Brain pericyte (primary cell): ENCODE measurements around the gene OTUB2.

ENCODE experiments used
- DNase-seq: peaks from one replicate; pipeline ENCODE4 v3.0.0-alpha.2; 2012; ENCODE audit warnings: low read depth, low spot score

OTUB2 gene

DNA sequence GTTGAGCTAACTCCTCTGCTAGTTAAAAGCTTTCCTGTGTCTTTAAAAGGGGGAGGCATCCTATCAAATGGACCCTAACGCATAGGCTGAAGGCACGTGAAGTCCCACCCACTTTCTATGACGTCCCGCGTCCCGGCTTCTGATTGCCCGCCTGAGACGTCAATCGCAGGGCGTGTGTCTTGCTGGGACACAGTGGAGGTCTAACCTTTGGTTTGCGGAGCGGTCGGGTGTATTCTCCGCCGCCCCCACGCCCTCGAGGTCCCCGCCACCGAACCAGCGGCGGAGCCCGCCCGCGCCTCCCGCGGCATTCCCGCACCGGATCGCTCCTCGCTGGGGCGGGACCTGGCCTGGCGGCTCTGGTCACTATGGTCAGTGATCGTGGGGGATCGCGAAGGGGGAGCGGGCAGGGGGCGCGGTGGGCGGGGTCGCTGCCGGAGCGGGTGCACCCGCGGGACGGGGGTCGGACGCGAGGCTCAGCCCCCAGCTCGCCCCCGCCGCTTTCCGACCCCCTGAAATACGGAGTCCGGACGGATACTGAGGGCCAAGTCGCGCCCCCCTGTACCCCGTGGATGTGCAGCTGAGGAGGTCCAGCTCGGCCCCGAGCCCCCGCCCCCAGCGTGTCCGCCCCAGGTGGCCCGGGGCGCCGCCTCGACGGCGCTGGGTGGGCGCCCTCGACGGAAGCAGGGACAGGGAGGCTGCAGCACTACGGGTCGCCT, at the start of gene OTUB2:
OTUB2 (plus strand) TSS at position 168 of the 716 bp plus-strand sequence; CDS start at position 366, 198 bp downstream.
- DNase-seq, result peak; percentile 98

- no peak for DNase-seq
Observed at GRCh38 chr14:93976477-93977057, 49.6 kb upstream of the OTUB2 start, which contains the start of gene ASB2. ASB2 (minus strand) TSS chr14:93976570; CDS start chr14:93964539, 12,031 bp downstream.

- DNase-seq, result no peak
Observed at GRCh38 chr14:93977171-93977570, 49.0 kb upstream of the OTUB2 start.

- no peak for DNase-seq
Observed at GRCh38 chr14:93977790-93978581, 48.2 kb upstream of the OTUB2 start.

DNA sequence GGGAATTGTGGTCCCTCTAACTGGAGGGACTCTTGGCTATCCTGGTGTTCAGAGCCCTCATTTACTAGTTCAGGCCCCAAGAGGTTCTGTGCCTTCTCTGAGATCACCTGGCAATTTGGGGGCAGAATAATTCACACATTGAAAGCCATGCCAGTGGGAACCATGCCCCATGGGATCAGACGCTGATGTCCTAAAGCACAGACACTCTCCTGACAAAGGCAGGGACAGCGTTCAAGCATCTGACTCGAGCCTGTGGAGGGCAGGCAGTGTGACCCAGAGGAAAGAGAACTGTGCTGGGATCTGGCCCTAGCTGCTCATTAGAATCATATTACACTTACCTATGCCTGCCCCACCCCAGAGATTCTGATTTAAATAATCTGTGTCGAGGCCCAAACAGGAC, 47.4 kb upstream of the OTUB2 start:
- DNase-seq, result no peak

DNA sequence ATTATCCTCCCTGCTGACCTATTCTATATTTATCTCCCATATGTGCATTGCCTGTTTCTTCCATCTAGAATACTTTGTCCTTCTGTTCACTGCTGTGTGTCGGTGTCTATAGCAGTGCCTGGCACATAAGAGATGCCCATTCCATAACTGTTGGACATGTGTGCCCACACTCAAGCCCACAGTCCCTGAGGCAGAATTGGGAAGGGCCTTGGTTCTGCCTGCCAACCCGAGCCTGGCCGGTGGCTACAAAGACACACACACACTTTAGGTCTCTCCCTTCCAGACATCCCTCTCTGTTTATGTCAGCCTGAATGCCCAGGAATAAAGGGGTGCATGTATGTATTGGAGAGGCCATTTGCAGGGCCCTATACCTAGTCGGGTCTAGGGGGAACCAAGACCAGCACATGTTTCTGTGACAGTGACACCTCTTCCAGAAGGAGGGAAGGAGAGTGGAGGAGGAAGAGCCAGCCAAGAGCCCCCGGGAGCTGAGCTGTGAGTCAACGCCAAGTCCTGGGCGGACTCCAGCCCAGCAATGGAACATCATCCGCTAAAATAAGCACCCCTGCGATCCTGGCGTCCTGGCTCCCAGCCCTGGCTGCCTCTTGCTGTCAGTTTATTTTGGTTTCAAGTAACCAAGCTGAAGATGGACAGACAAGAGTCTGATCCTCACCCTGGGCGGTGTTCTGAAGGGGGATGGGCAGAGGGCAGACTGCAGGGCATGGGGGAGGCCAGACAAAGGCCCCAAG, 45.5 kb upstream of the OTUB2 start:
- DNase-seq, result no peak

DNA sequence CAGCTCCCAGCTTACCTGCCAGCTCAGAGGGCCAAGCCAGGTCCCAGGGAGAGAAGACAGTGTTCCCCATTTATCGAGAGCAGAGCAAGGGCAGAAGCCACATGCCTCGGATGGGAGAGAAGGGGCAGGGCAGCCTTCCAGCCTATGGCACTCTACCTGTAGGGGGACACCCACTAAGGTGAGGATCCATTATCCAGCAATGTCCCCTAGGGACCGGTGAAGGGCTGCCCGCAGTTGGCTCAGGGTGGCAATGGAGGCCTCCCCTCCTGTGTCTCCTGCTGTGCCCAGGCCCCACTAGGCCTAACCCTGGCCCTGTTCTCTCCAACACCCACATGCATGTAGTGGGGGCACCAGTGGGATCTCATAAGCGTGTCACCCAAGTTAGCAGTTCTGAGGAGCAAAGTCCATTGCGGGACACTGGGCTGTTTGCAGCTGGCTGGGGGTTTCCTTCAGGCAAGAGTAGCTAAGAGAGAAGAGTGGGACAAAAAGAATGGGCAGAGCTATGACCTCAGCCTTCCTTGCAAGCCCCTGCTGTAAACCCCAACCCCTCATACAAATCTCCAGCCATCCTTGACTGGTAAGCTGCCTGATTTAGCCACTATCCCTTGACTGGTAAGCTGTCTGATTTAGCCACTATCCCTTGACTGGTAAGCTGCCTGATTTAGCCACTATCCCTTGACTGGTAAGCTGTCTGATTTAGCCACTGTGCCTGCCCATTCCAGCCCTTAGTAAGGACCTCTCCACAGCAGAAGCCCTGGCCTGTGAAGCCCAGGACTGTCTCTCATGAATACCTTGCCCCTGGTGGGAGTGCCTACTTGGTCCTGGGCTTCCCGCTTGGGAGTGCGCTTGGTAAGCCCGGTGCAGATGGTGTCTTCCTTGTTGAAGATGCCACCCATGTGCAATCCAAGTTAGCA, 44.6 kb upstream of the OTUB2 start:
- DNase-seq, result no peak

GRCh38 chr14:93982230-93983007, 43.7 kb upstream of the OTUB2 start:
- no peak for DNase-seq

GRCh38 chr14:93984070-93984469, 42.1 kb upstream of the OTUB2 start:
- no peak for DNase-seq

DNA sequence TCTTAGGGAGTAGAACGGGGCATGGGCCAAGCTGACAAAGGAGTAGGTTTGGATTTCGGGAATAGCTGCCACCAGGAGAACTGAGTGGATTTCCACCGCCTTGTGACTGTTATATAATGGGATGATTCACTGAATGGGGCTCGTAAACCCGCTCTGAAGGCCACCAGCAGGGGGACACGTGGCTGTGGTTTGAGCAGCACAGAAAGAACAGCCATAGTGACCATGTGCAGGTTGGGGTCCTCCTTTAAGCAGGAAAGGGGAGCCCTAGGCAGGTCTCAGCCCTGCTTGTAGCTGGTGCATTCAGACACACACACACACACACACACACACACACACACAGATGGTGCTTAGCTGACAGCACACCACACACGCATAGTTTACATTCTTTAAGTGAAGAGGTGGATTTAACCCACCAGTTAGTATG, 41.1 kb upstream of the OTUB2 start:
- DNase-seq, result no peak

- DNase-seq, result no peak
Observed at GRCh38 chr14:93986955-93987354, 39.2 kb upstream of the OTUB2 start.

GRCh38 chr14:93987376-93987775, 38.8 kb upstream of the OTUB2 start:
- DNase-seq, result no peak

GRCh38 chr14:93987815-93988476, 38.2 kb upstream of the OTUB2 start:
- DNase-seq, result no peak

- DNase-seq, result no peak
Observed at GRCh38 chr14:93989939-93990338, 36.2 kb upstream of the OTUB2 start.

DNA sequence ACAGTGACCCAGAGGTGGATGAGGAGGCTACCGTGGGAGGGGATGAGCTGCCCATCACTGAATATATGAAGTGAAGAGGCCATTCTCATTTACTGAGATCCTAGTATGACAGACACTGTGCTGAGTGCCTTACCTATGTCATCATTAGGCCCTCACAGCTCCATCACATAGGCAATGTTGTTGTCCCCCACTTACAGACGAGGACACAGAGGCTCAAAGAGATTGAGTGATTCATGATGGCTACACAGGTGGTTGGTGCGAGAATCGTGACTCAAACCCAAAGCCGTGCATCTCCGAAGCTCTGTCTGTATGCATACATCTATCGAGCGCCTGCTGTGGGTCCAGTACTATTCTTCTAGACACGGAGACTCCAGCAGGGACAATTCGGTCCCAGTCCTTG, 34.9 kb upstream of the OTUB2 start:
- no peak for DNase-seq

DNA sequence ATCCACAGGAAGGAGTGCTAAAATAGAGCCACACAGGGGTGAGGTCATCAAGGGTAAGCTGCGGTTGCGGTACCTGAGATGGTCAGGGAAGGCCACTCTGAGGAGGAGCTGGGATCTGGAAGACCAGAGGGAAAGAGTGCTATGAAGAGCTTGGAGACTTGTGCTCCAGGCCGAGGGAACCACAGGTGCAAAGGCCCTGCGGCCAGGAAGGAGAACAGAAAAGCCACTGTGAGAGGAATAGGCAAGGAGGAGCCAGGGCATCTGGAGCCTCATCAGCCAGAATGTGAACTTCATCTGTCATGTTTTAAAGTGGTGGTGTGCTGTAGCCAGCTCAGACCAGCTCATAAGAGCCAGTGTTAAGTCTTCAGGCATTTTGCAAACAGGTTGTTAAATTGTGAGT, 34.5 kb upstream of the OTUB2 start:
- no peak for DNase-seq

DNA sequence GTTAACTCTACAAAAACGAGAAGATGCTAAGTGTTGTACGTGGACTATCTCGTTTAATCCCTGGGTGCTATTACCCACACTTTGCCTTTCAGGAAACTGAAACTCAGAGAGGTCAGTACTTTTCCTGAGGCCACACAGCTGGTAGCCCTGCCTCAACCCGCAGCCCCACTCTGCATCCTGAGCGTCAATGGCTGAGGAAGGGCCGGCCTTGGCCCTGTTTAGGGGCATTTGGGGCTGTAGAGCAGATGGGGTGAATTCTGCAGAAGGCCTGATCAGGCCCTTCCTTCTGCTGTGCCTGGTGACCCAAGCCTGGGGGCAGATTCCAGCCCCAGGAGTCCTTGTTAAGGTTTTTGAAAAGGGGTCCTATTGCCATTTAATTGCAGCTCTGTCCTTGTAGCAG, 32.8 kb upstream of the OTUB2 start:
- DNase-seq, result no peak

DNA sequence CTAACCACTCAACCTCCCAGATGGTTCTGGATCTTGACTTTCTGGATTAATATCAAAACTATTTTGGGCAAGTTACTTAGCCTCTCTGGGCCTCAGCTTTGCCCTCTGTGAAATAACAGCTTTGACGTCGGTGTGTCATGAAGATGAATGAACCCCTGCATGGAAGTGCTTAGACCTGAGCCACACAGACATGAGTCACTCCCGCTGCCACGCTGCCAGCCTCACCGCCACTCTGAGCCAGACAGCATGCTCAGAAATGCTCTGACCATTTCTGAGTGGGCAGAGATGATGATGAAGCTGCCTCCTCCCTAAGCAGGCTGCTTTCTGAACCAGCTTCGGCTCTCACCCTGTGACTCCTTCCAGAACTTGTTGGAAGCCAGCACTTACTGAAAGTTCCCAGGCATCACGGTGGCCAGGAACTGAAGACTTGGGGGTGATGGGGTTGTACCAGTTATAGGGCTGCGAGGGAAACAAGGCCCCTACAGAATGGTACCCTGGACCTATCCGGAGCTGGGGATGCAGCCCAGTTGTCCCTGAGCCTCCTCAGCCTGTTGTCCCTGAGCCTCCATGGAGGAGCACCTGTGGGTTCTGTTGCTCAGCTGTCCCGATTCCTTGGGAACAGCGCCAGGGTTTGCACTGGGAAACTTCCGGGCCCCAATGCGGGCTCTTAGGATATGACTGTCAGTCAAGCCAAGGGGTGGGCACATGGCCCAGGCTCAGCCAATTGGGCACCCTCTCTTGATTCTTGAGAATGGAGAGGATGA, 31.0 kb upstream of the OTUB2 start:
- DNase-seq, result no peak
